Stimulated activated CD8-positive, alpha-beta memory T cell treated with anti-CD3 and anti-CD28 coated beads, Interleukin-12 subunit alpha, Interleukin-12 subunit beta, amount 100 ng/mL, for 4 hours (primary cell): ENCODE data around the gene HAP1.
"Not testable (repeated sequence)": the region's sequence is repeated elsewhere in the genome, so short reads cannot be mapped to it uniquely, and the experiment has no call there.

Experiments used
- DNase-seq: peaks from one replicate; pipeline ENCODE4 v3.0.0-alpha.2; 2020; ENCODE audit warnings: low read depth

The HAP1 gene

DNA sequence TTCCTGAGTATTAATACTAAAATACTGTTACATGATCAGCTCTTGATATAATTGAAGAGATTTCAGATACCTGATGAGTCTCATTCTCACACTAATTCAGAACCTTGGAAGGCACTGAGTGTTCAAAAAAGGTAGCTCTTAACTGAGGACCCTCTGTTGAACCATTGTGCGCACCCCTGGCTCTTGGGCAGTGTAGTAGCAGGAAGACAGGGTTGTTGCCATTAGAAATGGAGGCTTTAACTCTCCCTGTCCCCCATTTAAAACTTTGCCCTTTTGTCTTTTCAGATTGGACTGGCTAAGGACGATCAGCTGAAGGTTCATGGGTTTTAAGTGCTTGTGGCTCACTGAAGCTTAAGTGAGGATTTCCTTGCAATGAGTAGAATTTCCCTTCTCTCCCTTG is 43.9 kb downstream of the HAP1 start:
- DNase-seq: no peak

DNA sequence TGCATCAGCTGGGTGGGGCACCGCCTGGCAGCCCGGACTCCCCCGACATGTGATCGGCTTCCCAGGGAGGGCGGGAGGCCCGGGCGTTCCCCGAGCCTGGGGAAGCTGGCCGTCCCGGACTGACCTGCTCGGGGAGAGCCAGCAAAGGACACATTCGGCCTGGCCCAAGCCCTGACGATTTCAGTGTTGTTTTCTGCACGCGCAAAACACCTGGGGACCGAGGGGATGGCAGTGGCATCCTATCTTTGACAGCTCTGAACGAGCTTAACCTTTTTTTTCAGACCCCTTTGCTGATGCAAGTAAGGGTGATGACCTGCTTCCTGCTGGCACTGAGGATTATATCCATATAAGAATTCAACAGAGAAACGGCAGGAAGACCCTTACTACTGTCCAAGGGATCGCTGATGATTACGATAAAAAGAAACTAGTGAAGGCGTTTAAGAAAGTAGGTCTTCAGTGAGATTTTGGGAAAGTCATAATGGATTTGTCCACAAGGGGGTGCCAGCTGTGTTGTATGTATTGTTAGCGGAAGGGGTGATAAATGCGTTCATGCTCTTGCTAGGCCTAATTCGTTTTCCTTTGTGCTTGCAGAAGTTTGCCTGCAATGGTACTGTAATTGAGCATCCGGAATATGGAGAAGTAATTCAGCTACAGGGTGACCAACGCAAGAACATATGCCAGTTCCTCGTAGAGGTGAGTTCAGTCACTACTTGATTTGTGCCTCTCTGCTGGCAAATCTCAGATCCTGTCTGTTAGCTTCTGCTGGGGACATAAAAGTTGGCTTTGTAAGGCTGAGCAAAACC is 44.7 kb downstream of the HAP1 start:
- no peak for DNase-seq

DNA sequence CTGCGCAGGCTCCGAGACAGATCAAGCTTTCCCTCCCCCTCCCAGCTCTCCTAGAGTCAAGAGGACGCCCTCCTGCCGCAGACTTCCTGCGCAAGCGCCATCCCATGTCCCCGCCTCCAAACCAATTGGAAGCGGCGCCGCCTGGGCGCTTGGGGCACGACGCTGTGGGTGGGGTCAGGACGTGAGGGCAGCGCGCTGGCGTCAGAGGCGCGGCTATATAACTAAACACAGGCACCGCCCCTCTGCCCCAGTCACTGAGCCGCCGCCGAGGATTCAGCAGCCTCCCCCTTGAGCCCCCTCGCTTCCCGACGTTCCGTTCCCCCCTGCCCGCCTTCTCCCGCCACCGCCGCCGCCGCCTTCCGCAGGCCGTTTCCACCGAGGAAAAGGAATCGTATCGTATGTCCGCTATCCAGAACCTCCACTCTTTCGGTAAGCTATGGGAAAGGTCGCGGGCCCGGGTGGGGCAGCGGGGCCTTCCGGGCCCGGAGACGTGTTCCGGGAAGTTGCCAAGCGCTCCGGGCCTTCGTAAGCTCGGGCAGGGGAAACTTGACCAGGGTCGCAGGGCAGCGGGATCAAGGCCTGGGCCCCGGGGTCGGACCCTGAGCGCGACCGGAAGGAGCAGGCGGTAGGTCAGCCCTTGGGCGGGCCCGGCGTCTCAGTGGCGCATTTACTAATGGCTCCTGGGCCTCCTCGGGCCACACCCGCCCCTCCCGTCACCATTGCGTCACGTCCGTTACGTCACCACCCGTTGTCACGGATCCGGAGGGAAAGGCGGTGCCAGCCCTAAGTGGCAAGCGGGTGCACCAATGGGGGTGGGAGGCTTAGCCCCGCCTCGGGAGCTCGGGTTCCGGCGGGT is 45.6 kb downstream of the HAP1 start, which contains the start of gene EIF1:
EIF1 (plus strand) TSS at position 245 of the 856 bp plus-strand sequence; CDS start at position 399, 154 bp downstream.
- peak; percentile 100 for DNase-seq

DNA sequence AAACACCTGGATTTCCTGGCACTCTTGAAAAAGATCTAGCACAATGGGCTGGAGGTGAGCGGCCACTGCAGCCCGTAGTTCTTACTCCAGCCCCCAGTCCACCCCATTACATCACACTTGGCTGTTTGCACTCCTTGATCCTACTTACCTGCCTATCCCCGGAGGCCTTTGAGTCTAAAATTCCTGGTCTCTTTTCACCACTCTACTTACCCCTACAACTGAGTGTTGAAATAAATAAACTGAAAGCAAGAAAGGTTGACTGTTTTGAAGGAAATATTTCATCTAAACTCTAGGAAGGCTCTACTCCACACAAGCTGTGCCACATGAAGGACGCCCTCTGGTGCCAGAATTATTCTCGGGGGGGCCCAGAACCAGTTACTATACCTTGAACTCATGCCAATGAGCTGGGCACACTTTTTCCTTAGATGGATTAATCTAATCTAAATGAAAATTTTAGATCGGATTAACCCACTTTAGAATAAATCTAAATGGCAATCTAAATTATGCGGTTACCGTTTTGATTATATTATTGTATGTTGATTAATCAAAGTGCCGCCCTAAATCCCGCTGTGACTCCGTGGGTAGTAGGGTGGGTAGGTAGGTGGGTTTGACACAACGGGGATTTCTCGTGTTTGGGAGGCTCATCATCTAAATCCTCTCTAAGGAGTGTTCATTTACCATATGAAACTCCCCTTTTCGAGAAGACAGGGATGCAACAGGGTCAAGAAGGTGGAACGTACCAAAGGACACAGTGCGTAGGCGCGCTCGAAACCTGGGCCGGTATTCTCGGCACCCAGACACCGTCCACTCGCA is 46.4 kb downstream of the HAP1 start:
- peak; percentile 27 for DNase-seq

DNA sequence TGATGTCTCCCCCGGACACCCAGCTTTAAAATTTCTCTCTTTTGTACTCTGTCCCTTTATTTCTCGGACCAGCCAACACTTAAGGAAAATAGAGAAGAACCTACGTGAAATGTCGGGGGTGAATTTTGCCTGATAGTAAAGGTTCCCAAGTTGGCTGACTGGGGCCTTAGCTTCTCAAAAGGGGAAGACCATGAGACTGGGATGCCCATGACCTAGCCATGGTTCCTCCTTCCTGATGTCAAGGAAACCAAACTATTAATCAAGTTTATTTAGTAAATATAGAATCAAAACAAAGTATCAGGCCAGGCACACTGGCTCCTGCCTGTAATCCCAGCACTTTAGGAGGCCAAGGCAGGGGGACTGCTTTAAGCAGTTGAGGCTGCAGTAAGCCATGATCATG is 48.2 kb downstream of the HAP1 start:
- no peak for DNase-seq

DNA sequence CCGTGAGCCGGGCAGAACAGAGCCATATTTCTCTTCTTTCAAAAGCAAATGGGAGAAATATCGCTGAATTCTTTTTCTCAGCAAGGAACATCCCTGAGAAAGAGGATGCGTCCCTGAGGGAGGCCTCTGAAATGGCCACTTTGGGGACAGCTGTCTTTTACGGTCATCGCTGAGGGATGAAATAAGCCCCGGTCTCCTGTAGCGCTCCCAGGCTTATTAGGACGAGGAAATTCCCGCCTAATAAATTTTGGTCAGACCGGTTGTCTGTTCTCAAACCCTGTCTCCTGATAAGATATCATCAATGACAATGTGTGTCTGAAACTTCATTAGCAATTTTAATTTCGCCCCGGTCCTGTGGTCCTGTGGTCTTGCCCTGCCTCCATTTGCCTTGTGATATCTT is 48.7 kb downstream of the HAP1 start:
- DNase-seq: not testable (repeated sequence)

DNA sequence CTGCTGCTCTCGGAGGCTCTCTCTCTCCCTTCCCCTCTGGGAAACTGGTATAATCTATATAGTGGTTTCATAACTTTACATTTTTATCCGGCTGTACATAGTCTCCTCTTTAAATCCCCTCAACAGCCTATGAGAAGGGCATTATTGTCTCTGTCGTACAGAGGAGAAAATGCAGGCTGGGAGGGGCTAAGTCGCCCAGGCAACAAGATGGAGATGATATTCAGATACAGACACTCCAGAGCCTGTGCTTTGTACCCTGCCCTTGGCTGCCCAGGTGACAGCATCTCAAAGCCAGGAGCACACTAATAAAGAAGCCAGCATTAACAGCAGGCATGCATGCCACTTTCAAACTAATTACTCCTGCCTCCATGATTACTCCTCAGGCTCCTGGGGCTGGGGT is 50.4 kb downstream of the HAP1 start:
- no peak for DNase-seq

DNA sequence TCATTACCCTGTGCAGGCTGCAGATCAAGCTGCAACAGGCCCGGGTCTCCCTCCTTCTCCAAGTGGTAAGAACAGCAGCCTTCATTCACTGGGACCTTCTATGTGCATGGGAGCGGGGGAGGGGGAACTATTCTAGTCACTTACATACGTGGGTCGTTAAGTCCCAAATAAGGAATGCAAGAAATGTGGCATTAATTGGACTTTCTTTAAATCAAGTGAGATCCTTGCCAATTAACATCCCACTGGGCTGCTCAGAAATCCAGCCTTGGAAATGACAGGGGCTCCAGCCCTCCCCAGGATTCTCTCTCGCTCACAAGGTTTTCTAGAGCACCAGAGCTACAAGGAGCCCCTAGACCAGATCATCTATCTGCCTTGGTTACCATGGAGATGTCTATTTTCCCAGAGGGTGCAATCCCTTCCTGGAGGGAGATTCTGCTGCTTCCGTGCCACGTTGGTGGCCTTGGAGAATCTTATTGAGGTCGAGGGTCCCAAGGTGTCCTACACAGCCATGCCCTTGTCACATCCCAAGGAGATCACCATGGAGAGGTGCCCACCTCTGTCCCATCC is 50.9 kb downstream of the HAP1 start:
- no peak for DNase-seq

DNA sequence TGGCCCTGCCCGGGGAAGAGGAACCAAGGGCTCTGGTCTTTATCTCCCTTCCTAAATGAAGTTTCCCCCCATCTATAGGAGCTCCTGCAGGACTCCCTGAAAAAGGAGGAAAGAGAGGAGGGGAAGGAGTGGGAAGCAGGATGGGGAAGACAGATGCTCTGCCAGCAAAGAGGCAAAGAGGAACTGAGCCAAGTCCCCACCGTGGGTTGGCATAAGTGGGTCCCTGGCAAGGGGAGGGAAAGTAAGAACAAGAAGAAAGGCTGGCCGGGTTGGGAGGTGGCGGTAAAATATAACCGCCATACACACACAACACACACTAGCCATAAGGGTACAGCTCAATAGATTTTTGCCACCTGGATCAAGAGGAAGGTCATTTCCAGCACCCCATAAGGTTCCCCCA is 51.8 kb downstream of the HAP1 start:
- DNase-seq: no peak

DNA sequence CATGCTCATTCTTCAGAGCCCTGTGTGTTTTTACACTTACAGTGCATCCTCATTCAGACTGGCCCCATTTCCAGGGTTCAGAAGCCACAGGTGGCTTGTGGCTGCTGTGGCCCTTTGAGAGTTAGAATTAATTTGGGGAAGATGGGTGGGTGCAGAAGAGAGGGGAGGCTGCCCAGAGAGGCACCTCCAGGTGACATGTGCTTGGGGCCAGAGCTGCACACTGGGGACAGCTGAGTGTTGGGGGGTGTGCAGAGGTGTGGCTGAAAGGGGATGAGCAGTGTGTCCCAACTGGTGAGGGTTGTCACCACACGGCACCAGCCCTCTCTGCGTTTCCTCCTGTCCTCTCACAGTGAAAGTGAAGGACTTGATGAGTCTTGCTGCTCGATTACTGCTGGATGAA is 52.7 kb downstream of the HAP1 start:
- no peak for DNase-seq

DNA sequence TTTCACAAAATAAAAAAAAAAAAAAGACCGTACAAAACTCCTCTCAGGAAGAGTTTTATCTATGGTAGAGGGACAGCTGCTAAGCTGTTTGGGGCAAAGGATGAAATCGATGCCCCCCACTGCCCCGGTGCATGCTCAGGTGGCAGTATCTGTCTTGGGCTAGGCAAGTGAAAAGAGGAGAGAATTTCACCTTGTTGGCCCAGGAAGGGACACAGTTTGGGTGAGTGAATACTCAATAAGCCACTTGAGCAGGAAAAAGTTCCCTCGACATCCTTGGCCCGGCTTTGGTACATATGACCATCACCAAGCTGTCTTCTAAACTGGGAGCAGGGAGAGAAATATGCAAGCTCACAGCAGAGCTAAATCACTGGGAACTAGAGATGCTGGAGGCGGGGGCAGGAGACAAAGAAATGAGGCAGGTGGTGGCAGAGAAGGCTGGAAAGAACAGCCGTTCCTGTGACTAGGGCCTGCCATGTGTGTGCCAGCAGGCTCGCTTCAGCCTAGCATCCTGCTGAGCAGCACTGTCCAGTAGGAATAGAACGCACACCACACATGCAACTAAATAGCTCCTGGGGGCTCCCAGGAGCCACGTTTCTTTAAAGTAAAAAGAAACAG is 53.9 kb downstream of the HAP1 start:
- no peak for DNase-seq

DNA sequence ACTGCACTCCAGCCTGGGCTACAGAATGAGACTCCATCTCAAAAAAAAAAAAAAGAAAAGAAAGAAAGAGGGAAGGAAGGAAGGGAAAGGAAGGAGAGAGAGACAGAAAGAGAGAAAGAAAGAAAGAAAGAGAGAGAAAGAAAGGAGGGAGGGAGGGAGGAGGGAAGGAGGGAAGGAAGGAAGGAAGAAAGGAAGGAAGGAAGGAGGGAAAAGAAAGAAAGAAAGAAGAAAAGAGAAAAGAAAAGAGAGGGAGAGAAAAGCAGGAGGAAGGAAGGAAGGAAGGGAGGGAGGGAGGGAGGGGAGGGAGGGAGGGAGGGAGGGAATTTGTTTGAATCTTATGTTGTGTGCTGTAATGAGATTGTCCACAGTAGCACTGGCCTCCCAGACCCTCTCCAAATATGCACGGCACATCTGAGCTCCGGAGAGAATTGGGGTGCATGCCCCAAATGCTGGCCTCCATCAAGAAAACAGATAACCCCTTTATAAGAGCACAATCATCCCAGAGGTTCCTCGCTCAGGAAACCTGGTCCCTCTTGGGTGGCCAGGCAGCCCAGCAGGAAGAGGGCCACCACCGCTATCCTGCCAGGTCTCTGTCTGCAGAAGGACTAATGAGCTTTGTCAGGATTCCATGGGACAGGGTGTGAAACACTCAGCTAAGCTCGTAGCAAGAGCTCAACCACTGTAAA is 54.6 kb downstream of the HAP1 start:
- no peak for DNase-seq

DNA sequence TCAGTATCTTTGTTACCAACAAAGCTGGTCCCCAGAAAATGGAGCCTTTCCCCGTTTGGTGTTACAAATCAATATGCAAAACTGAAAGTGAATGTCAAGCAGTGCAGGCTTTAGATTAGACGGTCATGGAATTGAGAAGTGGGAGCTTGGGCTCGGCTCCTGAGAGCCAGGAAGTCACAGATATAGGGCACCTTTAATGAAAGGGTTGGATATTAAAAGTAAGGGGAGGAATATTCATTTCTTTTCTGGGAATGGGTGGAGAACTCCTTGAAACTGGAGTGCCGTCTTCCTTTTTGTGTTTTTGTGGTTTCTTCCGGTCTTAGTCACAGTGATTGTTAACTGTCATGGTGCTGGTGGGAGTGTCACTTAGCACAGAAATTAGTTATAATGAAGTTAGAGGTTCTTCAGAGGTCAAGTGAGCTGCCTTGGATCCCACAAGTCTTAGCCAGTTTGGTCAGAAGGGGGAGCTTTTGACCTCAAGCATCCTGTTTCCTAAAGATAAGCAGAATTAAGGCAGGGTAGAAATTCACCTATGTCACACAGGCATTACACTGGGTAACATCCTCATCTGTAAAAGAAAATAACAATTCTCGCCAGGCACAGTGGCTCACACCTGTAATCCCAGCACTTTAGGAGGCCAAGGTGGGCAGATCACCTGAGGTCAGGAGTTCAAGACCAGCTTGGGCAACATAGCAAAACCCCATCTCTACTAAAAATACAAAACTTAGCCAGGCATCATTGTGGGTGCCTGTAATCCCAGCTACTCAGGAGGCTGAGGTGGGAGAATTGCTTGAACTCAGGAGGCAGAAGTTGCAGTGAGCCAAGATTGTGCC is 55.3 kb downstream of the HAP1 start:
- DNase-seq: no peak

DNA sequence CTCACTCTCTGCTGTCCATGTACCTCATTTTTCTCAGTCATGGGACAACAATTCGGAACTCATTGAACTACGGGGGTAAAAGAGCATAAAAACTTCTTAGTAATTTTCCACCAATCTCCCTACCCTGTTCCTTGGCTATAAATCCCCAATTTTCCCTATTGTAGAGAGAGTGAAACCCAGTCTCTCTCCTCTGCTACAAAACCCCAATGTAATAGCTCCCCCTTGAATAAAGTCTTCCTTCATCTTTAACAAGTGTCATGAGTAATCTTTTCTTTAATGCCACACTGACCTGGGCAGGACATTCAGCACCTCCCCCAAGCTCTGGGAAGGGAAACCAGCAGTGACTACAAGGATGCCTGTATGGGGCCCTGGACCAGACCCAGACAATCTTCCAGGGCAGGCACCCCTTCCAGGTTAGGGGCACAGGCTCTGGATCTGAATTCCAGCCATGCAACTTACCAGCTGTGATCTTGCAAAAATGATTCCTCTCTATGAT is 56.0 kb downstream of the HAP1 start:
- no peak for DNase-seq

DNA sequence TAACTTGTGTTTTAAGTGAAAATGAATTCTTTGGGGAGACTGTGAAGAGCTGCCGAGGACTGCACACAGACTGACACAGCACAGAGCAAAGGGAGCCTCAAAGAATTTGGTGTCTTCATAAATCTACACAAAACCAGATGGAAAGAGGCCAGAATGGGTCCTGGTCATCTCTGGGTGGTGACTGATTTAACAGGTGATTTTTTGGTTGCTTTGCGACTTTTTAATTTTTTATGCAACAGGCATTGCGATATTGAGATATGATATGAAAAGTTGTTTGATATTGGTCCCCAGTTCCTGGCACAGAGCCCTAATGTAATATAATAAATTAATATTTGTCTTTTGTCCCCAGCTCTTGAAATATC is 58.4 kb downstream of the HAP1 start:
- DNase-seq: no peak

DNA sequence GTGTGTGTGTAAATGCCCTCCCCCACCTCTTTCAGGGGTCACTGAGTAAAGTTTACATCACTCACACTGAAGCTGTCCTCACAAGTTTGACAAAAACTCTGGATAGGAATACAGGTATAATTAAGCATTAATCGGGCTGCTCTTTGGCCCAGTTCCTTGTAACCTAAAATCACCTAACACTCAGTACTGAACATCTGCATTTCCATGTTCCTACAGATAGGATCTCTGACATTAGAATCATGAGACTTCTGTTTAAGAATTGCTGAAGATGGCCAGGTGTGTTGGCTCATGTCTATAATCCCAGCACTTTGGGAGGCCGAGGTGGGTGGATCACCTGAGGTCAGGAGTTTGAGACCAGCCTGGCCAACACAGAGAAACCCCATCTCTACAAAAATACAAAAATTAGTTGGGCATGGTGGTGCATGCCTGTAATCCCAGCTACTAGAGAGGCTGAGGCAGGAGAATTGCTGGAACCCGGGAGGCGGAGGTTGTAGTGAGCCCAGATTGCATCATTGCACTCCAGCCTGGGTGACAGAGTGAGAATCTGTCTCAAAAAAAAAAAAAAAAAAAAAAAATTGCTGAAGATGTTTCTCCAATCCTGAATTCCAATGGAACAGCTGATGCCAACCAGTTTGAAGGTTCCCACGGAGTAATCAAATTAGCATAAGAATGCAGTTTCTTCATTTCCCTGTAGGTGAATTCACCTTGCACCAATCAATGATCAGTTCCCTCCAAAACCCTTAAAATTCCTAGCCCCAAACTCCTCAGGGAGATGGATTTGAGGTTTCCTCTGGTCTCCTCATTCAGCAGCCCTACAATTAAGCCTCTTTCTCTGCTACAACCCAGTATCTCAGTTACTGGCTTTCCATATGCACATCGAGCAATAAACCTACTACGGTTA is 59.0 kb downstream of the HAP1 start:
- DNase-seq: not testable (repeated sequence)
